Thymus (tissue), 11 donors: ENCODE results near the gene ZCCHC4. TPM values are rescaled to one million over a fixed set of nuclear protein-coding genes. Genes with fewer than 3 reads are reported as not detected.

Experiments
- DNase-seq, 9 donors: peaks; one replicate each; pipeline ENCODE4 v3.0.0-alpha.2; 2013; ENCODE audit warnings: low spot score in 9 of 9, low read depth in 6 of 9, missing footprints in 1 of 9
- H3K27ac ChIP-seq, 2 donors: one replicate each; pipeline ENCODE4 v1.5.1; 2013; ENCODE audit warnings: control low read depth in 1 of 2, low read depth in 1 of 2, low read length in 1 of 2, mild to moderate bottlenecking in 1 of 2, moderate library complexity in 1 of 2
- H3K27me3 ChIP-seq, 2 donors: one replicate each; pipeline ENCODE4 v1.5.1; 2013; ENCODE audit warnings: low read length in 1 of 2; ENCODE audit not compliant: control insufficient read depth in 2 of 2, insufficient read depth in 1 of 2
- H3K36me3 ChIP-seq, 2 donors: one replicate each; pipeline ENCODE4 v1.5.1; 2013; ENCODE audit warnings: low read length in 1 of 2, mild to moderate bottlenecking in 1 of 2, moderate library complexity in 1 of 2; ENCODE audit not compliant: control insufficient read depth in 2 of 2, insufficient read depth in 2 of 2
- H3K4me1 ChIP-seq, 2 donors: one replicate each; pipeline ENCODE4 v1.5.1; 2013; ENCODE audit warnings: low read length in 2 of 2; ENCODE audit not compliant: control insufficient read depth in 2 of 2, insufficient read depth in 2 of 2
- H3K4me3 ChIP-seq, 2 donors: one replicate each; pipeline ENCODE4 v1.5.1; 2013; ENCODE audit warnings: low read length in 2 of 2, control low read depth in 1 of 2, mild to moderate bottlenecking in 1 of 2
- H3K9me3 ChIP-seq, 2 donors: one replicate each; pipeline ENCODE4 v1.5.1; 2013; ENCODE audit warnings: low read length in 1 of 2, mild to moderate bottlenecking in 1 of 2; ENCODE audit not compliant: control insufficient read depth in 2 of 2, insufficient read depth in 1 of 2
- WGBS: extraction: QIAGEN DNeasy Blood & Tissue Kit; methylation state at CpG from one replicate; pipeline ENCODE4 v1.1.7; 2013; 5-methylcytosine and 5-hydroxymethylcytosine counted together
- polyA plus RNA-seq: library from polyadenylated mRNA; stranded (reverse); fragments of 200-250 nt; gene quantifications from one replicate; pipeline ENCODE4 v1.2.3, GENCODE V29; 2013
- total RNA-seq: library from RNA; stranded (reverse); fragments of 120-200 nt; gene quantifications from one replicate; pipeline ENCODE4 v1.2.4, GENCODE V29; 2013
- donor health status: healthy.

Gene ZCCHC4
- total and polyA plus RNA-seq, 2 donors: 7.6 to 9.2 TPM

- no peak for DNase-seq
- H3K4me1 ChIP-seq: no peaks in the 10 kb centered on the region
- H3K27me3 ChIP-seq: no peaks in the 10 kb centered on the region
- peaks cover 8 to 55% of the 10 kb centered on the region in 2 donors for H3K36me3 ChIP-seq
- 87% methylated on average over 5 of the region's 5 CpGs for WGBS
- H3K27ac ChIP-seq: no peak overlapping the region
- no peaks in the 10 kb centered on the region for H3K9me3 ChIP-seq
- no peak overlapping the region for H3K4me3 ChIP-seq
Measured at GRCh38 chr4:25406081-25406692, 93.6 kb downstream of the ZCCHC4 start.

GRCh38 chr4:25410820-25411529, 98.4 kb downstream of the ZCCHC4 start:
- Histone ChIP-seq H3K27me3 (no peaks in the 10 kb centered on the region), H3K9me3 (no peaks in the 10 kb centered on the region), H3K27ac (no peak overlapping the region), H3K36me3 (peaks cover 16 to 59% of the 10 kb centered on the region in 2 donors), H3K4me3 (no peak overlapping the region), H3K4me1 (no peaks in the 10 kb centered on the region)
- WGBS: 97% methylated on average over 4 of the region's 4 CpGs
- DNase-seq: no peak

- DNase-seq: no peak
- H3K9me3 ChIP-seq: no peaks in the 10 kb centered on the region
- no peak overlapping the region for H3K4me3 ChIP-seq
- no peak overlapping the region for H3K27ac ChIP-seq
- H3K4me1 ChIP-seq: no peaks in the 10 kb centered on the region
- 97% methylated on average over 3 of the region's 3 CpGs for WGBS
- H3K27me3 ChIP-seq: no peaks in the 10 kb centered on the region
- peaks cover 22 to 60% of the 10 kb centered on the region in 2 donors for H3K36me3 ChIP-seq
Measured at GRCh38 chr4:25413261-25413660, 100.7 kb downstream of the ZCCHC4 start.

- H3K4me3 ChIP-seq: no peak overlapping the region
- no peak overlapping the region for H3K27ac ChIP-seq
- no peak for DNase-seq
- WGBS: 97% methylated on average over 2 of the region's 2 CpGs
- no peaks in the 10 kb centered on the region for H3K4me1 ChIP-seq
- peaks cover 15 to 38% of the 10 kb centered on the region in 2 donors for H3K36me3 ChIP-seq
- H3K9me3 ChIP-seq: no peaks in the 10 kb centered on the region
- H3K27me3 ChIP-seq: no peaks in the 10 kb centered on the region
Measured at GRCh38 chr4:25417014-25417413, 104.4 kb downstream of the ZCCHC4 start.

Other genes with a start within 250 kb of the ZCCHC4 start
- gene SEPSECS, start 152.3 kb upstream of the ZCCHC4 start, total RNA-seq: 14.5 TPM
- gene SEPSECS, start 152.3 kb upstream of the ZCCHC4 start, polyA plus RNA-seq: 15.8 TPM
- 20.4 TPM for gene PI4K2B, start 78.7 kb upstream of the ZCCHC4 start, total RNA-seq
- gene PI4K2B, start 78.7 kb upstream of the ZCCHC4 start, polyA plus RNA-seq: 24.0 TPM
- 29.8 TPM for gene ANAPC4, start 64.5 kb downstream of the ZCCHC4 start, total RNA-seq
- 60.3 TPM for gene ANAPC4, start 64.5 kb downstream of the ZCCHC4 start, polyA plus RNA-seq